Endothelial cell of umbilical vein (primary cell): ENCODE data around the gene METTL1. TPM values are rescaled to one million over a fixed set of nuclear protein-coding genes. Genes with fewer than 3 reads are reported as not detected.

Experiments used
- BruUV-seq: library from RNA; stranded (reverse); fragments of 400-500 nt; replicated peaks from 2 replicates; lab custom pipeline; 2021; lab: Mats Ljungman, UMichigan
- CTCF ChIA-PET: fragments of 300-600, 350-600 bp; sonication (Branson Sonifier 250); formaldehyde crosslinking; loops from one replicate; lab custom pipeline; 2021; ENCODE audit warnings: antibody characterized with exemption, inconsistent platforms; lab: Charles Lee
- POLR2A ChIA-PET: fragments of 300-600, 350-600 bp; sonication (Branson Sonifier 250); formaldehyde crosslinking; loops from one replicate; lab custom pipeline; 2021; ENCODE audit warnings: antibody characterized with exemption, inconsistent platforms; lab: Charles Lee
- DNase-seq: peaks from one replicate; pipeline ENCODE4 v3.0.0-alpha.2; 2011; ENCODE audit warnings: low read depth, low spot score
- FAIRE-seq: peaks from 2 replicates; lab custom pipeline; 2011; peaks lifted over from hg19 to GRCh38; lab: Jason Lieb, UNC
- H2AFZ ChIP-seq: 2 replicates; pipeline ENCODE4 v1.6.0; 2012; ENCODE audit warnings: low read depth, low read length, control low read depth, inconsistent platforms
- H3K27ac ChIP-seq: 2 replicates; pipeline ENCODE4 v1.5.1; 2011; ENCODE audit warnings: low read depth, mild to moderate bottlenecking, control low read depth, low read length, moderate library complexity; ENCODE audit not compliant: insufficient read depth
- H3K27me3 ChIP-seq, 2 experiments: 2 replicates each; pipeline versions ENCODE4 v1.6.0 to v1.6.1; 2011; ENCODE audit warnings: low read length in 2 of 2, mixed read lengths in 1 of 2; ENCODE audit not compliant: control insufficient read depth in 2 of 2, insufficient read depth in 2 of 2
- H3K36me3 ChIP-seq, 2 experiments: 2 replicates in 1 of 2; 3 replicates in 1 of 2; pipeline ENCODE4 v1.5.1; 2011; ENCODE audit warnings: low read length in 2 of 2, mild to moderate bottlenecking in 1 of 2, moderate library complexity in 1 of 2; ENCODE audit not compliant: control insufficient read depth in 2 of 2, insufficient read depth in 2 of 2; ENCODE audit errors: extremely low read depth in 1 of 2
- H3K4me1 ChIP-seq: 3 replicates; pipeline ENCODE4 v1.5.1; 2011; ENCODE audit warnings: mild to moderate bottlenecking, low read length; ENCODE audit not compliant: control insufficient read depth, insufficient read depth; ENCODE audit errors: extremely low read depth
- H3K4me2 ChIP-seq: 2 replicates; pipeline ENCODE4 v1.6.1; 2011; ENCODE audit warnings: low read length, control low read depth, mixed read lengths; ENCODE audit not compliant: insufficient read depth
- H3K4me3 ChIP-seq, 3 experiments: fragments of 200-600 bp in 1 of 3; sonication (generic), shearing (Covaris generic) in 1 of 3; replicated peaks in 1 of 3; 2 replicates each; pipeline ENCODE4 v1.5.1; 2011 to 2016; ENCODE audit warnings: control low read depth in 3 of 3, low read length in 3 of 3, mild to moderate bottlenecking in 2 of 3, inconsistent platforms in 1 of 3, low read depth in 1 of 3, moderate library complexity in 1 of 3; ENCODE audit not compliant: insufficient read depth in 1 of 3
- H3K79me2 ChIP-seq: 2 replicates; pipeline ENCODE4 v1.6.0; 2012; ENCODE audit warnings: low read length, inconsistent platforms; ENCODE audit not compliant: control insufficient read depth, insufficient read depth
- H3K9ac ChIP-seq: replicated peaks from 2 replicates; pipeline ENCODE3; 2011; ENCODE audit warnings: low read length, control low read depth; ENCODE audit not compliant: insufficient read depth; ENCODE audit errors: extremely low read depth
- H3K9me1 ChIP-seq: replicated peaks from 3 replicates; pipeline ENCODE4 v1.6.0; 2011; ENCODE audit warnings: mild to moderate bottlenecking, low read length; ENCODE audit not compliant: control insufficient read depth, insufficient read depth; ENCODE audit errors: extremely low read depth
- H3K9me3 ChIP-seq: replicated peaks from 2 replicates; pipeline ENCODE4 v1.5.1; 2012; ENCODE audit warnings: low read length, inconsistent platforms; ENCODE audit not compliant: control insufficient read depth, insufficient read depth
- H4K20me1 ChIP-seq: replicated peaks from 2 replicates; pipeline ENCODE3; 2011; ENCODE audit warnings: mild to moderate bottlenecking, low read length; ENCODE audit not compliant: control insufficient read depth, insufficient read depth; ENCODE audit errors: extremely low read depth
- EZH2 ChIP-seq: IDR thresholded peaks from 2 replicates; pipeline ENCODE4 v1.6.1; 2012; ENCODE audit warnings: borderline replicate concordance, low read depth, mild to moderate bottlenecking, moderate library complexity, low read length, inconsistent platforms; ENCODE audit not compliant: severe bottlenecking
- FOS ChIP-seq: IDR thresholded peaks from 2 replicates; pipeline ENCODE4 v1.6.1; 2011; ENCODE audit warnings: mild to moderate bottlenecking, low read length, moderate library complexity, borderline replicate concordance; ENCODE audit not compliant: insufficient read depth
- GATA2 ChIP-seq: IDR thresholded peaks from 2 replicates; pipeline ENCODE4 v1.7.0; 2011; ENCODE audit warnings: low read depth, mild to moderate bottlenecking, moderate library complexity, mixed read lengths, low read length; ENCODE audit not compliant: insufficient read length, insufficient read depth
- JUN ChIP-seq: IDR thresholded peaks from 2 replicates; pipeline ENCODE4 v1.6.1; 2011; ENCODE audit warnings: borderline replicate concordance, low read depth; ENCODE audit not compliant: insufficient read length, insufficient read depth
- MYC ChIP-seq: IDR thresholded peaks from one replicate; pipeline ENCODE4 v1.6.1; 2011; ENCODE audit warnings: mild to moderate bottlenecking, low read depth, low read length
- POLR2A ChIP-seq: IDR thresholded peaks from 2 replicates; pipeline ENCODE4 v1.6.1; 2012; ENCODE audit warnings: low read depth, mild to moderate bottlenecking, control low read depth, low read length
- POLR2AphosphoS5 ChIP-seq: IDR thresholded peaks from 2 replicates; pipeline ENCODE4 v1.6.1; 2012; ENCODE audit warnings: low read depth, mild to moderate bottlenecking, control low read depth, low read length, moderate library complexity; ENCODE audit not compliant: insufficient read depth
- dilution Hi-C: fragments of 300-500 bp; cut with MboI; formaldehyde crosslinking; loops from one replicate; pipeline ENCODE4 v1.15.0; 2019; ENCODE audit warnings: low sequenced_read_pairs; ENCODE audit not compliant: extremely low pct_ligation_motif_present
- intact Hi-C: fragments of 100-400 bp; cut with micrococcal nuclease; formaldehyde crosslinking; loops from one replicate; pipeline ENCODE4 v1.10.0; 2022
- polyA plus RNA-seq, 4 experiments: library from polyadenylated mRNA; depleted of rRNA in 3 of 4; stranded (reverse) in 3 of 4; unstranded in 1 of 4; fragments of >200 nt; gene quantifications; 2 replicates each; pipeline versions ENCODE4 v1.2.1 to v1.2.3, GENCODE V29; 2011 to 2012; ENCODE audit warnings: missing spikeins in 1 of 4
- total RNA-seq: library from RNA; stranded (reverse); gene quantifications from 2 replicates; pipeline ENCODE4 v1.2.3, GENCODE V29; 2021
- TF ChIP-seq, protein P1 (sequence below), 2 donors: IDR thresholded peaks; 1 replicate in 1 of 2; 2 replicates in 1 of 2; pipeline ENCODE4 v1.5.1; 2011; ENCODE audit warnings: low read length in 2 of 2, mild to moderate bottlenecking in 2 of 2, moderate library complexity in 2 of 2, control low read depth in 1 of 2, inconsistent platforms in 1 of 2, low read depth in 1 of 2; ENCODE audit not compliant: insufficient read depth in 1 of 2; ENCODE audit errors: extremely low read depth in 1 of 2
- TF ChIP-seq, protein P2 (sequence below): IDR thresholded peaks from 2 replicates; pipeline ENCODE4 v1.6.1; 2011; ENCODE audit not compliant: insufficient read depth, insufficient read length

The METTL1 gene
- total and polyA plus RNA-seq, 2 donors (not counting 3 experiments of a cell fraction or from before 2014, with no cell fraction given): 23.6 to 24.3 TPM

DNA sequence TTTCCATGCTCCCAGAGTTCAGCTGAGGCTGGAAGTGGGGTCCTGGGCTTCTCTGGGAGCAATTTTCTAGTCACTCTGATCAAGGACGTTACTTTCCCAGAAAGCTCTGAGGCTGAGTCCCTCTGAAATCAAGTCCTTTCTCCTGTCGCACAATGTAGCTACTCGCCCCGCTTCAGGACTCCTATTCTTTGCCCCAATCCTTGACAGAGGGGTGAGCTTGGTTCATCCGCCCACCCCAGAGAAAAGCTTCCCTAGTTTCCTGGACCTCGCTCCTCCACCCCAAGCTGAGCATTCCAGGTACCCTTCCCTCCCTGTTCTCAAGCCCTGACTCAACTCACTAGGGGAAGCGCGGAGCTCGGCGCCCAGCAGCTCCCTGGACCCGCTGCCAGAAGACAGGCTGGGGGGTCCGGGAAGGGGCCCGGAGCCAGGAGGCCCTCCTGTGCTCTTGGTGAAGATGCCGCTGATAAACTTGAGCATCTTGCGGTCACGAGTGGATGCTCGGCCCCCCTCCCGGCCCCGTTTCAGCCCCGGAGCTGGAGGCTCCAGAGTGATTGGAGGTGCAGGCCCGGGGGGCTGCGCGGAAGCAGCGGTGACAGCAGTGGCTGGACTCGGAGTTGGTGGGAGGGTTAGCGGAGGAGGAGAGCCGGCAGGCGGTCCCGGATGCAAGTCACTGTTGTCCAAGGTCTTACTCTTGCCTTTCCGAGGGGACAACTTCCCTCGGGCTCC lies 35.0 kb downstream of the METTL1 start:
- no peak overlapping the region for H2AFZ ChIP-seq
- intact Hi-C loops (loop anchor here (1.0 kb wide), 1 partner anchor 154 kb away; no protein-coding TSS in a partner anchor), dilution Hi-C loops (no loop called here)
- FAIRE-seq: no peak
- ChIA-PET CTCF (interaction anchor here (1.0 to 6.1 kb wide), 4 partner anchors 11 to 154 kb away, joined by 4 to 48 read pairs (median 7); no protein-coding TSS in a partner anchor), POLR2A (no interaction called here)
- peaks cover 75 to 77% of the 10 kb centered on the region in 2 experiments for H3K27me3 ChIP-seq
- H3K4me1 ChIP-seq: peaks cover 5% of the 10 kb centered on the region
- H3K27ac ChIP-seq: no peak overlapping the region
- TF ChIP-seq POLR2A (no peak), POLR2AphosphoS5 (no peak), JUN (no peak), EZH2 (no peak), FOS (no peak), GATA2 (no peak), MYC (no peak)
- TF ChIP-seq, protein P1, sequence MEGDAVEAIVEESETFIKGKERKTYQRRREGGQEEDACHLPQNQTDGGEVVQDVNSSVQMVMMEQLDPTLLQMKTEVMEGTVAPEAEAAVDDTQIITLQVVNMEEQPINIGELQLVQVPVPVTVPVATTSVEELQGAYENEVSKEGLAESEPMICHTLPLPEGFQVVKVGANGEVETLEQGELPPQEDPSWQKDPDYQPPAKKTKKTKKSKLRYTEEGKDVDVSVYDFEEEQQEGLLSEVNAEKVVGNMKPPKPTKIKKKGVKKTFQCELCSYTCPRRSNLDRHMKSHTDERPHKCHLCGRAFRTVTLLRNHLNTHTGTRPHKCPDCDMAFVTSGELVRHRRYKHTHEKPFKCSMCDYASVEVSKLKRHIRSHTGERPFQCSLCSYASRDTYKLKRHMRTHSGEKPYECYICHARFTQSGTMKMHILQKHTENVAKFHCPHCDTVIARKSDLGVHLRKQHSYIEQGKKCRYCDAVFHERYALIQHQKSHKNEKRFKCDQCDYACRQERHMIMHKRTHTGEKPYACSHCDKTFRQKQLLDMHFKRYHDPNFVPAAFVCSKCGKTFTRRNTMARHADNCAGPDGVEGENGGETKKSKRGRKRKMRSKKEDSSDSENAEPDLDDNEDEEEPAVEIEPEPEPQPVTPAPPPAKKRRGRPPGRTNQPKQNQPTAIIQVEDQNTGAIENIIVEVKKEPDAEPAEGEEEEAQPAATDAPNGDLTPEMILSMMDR (IDR thresholded peaks at IDR 0.05; ENCODE audit: extremely low read depth in 1 of 2, insufficient read depth in 1 of 2, low read depth in 1 of 2, low read length in 2 of 2): no peak
- TF ChIP-seq, protein P2, sequence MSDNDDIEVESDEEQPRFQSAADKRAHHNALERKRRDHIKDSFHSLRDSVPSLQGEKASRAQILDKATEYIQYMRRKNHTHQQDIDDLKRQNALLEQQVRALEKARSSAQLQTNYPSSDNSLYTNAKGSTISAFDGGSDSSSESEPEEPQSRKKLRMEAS: no peak
- H4K20me1 ChIP-seq: no peaks in the 10 kb centered on the region
- no TSS peak for BruUV-seq
- H3K9ac ChIP-seq: no peak overlapping the region
- no peaks in the 10 kb centered on the region for H3K9me1 ChIP-seq
- H3K79me2 ChIP-seq: no peaks in the 10 kb centered on the region
- no peak for DNase-seq
- no peaks in the 10 kb centered on the region for H3K36me3 ChIP-seq
- no peak overlapping the region for H3K4me2 ChIP-seq
- H3K9me3 ChIP-seq: no peaks in the 10 kb centered on the region
- no peak overlapping the region for H3K4me3 ChIP-seq
